ENCODE results near the gene GDF2. TPM values are rescaled to one million over a fixed set of nuclear protein-coding genes. Genes with fewer than 3 reads are reported as not detected.

The GDF2 gene
- polyA plus RNA-seq, 1 donor from 2014 or later: not detected

DNA sequence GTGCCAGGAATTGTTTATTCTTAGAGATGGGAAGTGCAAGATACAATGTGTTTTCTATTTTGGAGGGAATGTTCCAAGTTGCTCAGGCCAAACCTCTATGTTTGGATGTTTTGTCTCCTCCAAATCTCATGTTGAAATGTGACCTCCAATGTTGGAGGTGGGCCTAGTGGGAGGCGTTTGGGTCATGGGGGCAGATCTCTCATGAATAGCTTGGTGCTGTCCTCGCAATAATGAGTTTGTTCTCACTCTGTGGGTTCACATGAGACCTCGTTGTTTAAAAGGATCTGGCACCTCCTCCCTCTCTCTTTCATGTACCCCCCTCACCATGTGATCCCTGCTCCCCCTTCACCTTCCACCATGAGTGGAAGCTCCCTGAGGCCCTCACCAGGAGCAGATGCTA is 30.6 kb upstream of the GDF2 start:
- TF ChIP-seq EP300 (conservative IDR thresholded peaks at IDR 0.05; ENCODE audit: poor library complexity, severe bottlenecking): no peak
- TF ChIP-seq SMC3 (conservative IDR thresholded peaks at IDR 0.05; ENCODE audit: poor library complexity): no peak
- no peak for TF ChIP-seq MXI1 (conservative IDR thresholded peaks at IDR 0.05; ENCODE audit: poor library complexity, severe bottlenecking)
- no peak for TF ChIP-seq EZH2 (IDR thresholded peaks at IDR 0.05; ENCODE audit: borderline replicate concordance, insufficient read depth, low read length, poor library complexity, severe bottlenecking)
- no peaks in the 10 kb centered on the region for H3K36me3 ChIP-seq (ENCODE audit: insufficient read depth, low read length)
- H2AFZ ChIP-seq (ENCODE audit: low read depth, low read length): no peak overlapping the region
- no peaks in the 10 kb centered on the region for H4K20me1 ChIP-seq (ENCODE audit: insufficient read depth)
- no peaks in the 10 kb centered on the region for H3K27me3 ChIP-seq (ENCODE audit: insufficient read depth, low read depth, low read length)
- no peaks in the 10 kb centered on the region for H3F3A ChIP-seq (ENCODE audit: insufficient read depth, low read length, poor library complexity, severe bottlenecking)
- no peak overlapping the region for H3K27ac ChIP-seq (ENCODE audit: low read length)
- H3K4me3 ChIP-seq (ENCODE audit: low read length): no peak overlapping the region
- H3K9me2 ChIP-seq (ENCODE audit: insufficient read depth, low read length): no peaks in the 10 kb centered on the region
- H3K9ac ChIP-seq (ENCODE audit: low read length): no peak overlapping the region
- no peaks in the 10 kb centered on the region for H3K9me3 ChIP-seq (ENCODE audit: low read length)
- no peaks in the 10 kb centered on the region for H3K79me2 ChIP-seq (replicated peaks; ENCODE audit: insufficient read depth, low read length)
- H3K4me2 ChIP-seq (ENCODE audit: low read length): no peak overlapping the region

DNA sequence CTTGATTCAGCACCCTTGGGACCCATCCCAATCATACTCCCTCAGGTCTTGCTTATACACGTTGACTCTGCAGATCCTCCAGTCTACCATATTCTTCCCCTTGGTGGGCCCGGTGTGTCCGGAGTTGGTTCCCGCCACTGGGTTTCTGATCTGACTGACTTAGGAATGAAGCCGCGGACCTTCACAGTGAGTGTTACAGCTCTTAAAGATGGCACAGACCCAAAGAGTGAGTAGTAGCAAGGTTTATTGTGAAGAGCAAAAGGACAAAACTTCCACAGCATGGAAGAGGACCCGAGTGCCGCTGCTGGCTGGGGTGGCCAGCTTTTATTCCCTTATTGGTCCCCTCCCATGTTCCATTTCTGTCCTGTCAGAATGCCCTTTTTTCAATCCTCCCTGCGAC is 28.2 kb upstream of the GDF2 start:
- Histone ChIP-seq H2AFZ (ENCODE audit: low read depth, low read length) (no peak overlapping the region), H4K20me1 (ENCODE audit: insufficient read depth) (no peaks in the 10 kb centered on the region), H3K79me2 (replicated peaks; ENCODE audit: insufficient read depth, low read length) (no peaks in the 10 kb centered on the region), H3K27ac (ENCODE audit: low read length) (no peak overlapping the region), H3K27me3 (ENCODE audit: insufficient read depth, low read depth, low read length) (peaks cover under 1% of the 10 kb centered on the region), H3K36me3 (ENCODE audit: insufficient read depth, low read length) (no peaks in the 10 kb centered on the region), H3K4me3 (ENCODE audit: low read length) (no peak overlapping the region), H3F3A (ENCODE audit: insufficient read depth, low read length, poor library complexity, severe bottlenecking) (no peaks in the 10 kb centered on the region), H3K9me3 (ENCODE audit: low read length) (no peaks in the 10 kb centered on the region), H3K9me2 (ENCODE audit: insufficient read depth, low read length) (no peaks in the 10 kb centered on the region), H3K4me2 (ENCODE audit: low read length) (no peak overlapping the region), H3K9ac (ENCODE audit: low read length) (no peak overlapping the region)
- TF ChIP-seq EZH2 (IDR thresholded peaks at IDR 0.05; ENCODE audit: borderline replicate concordance, insufficient read depth, low read length, poor library complexity, severe bottlenecking) (no peak), MXI1 (conservative IDR thresholded peaks at IDR 0.05; ENCODE audit: poor library complexity, severe bottlenecking) (no peak), TAF1 (IDR thresholded peaks at IDR 0.05; ENCODE audit: low read depth) (no peak), RAD21 (conservative IDR thresholded peaks at IDR 0.05) (no peak), EP300 (conservative IDR thresholded peaks at IDR 0.05; ENCODE audit: poor library complexity, severe bottlenecking) (no peak), SMC3 (conservative IDR thresholded peaks at IDR 0.05; ENCODE audit: poor library complexity) (no peak), POLR2AphosphoS5 (IDR thresholded peaks at IDR 0.05) (no peak)
- TF ChIP-seq, protein P1, sequence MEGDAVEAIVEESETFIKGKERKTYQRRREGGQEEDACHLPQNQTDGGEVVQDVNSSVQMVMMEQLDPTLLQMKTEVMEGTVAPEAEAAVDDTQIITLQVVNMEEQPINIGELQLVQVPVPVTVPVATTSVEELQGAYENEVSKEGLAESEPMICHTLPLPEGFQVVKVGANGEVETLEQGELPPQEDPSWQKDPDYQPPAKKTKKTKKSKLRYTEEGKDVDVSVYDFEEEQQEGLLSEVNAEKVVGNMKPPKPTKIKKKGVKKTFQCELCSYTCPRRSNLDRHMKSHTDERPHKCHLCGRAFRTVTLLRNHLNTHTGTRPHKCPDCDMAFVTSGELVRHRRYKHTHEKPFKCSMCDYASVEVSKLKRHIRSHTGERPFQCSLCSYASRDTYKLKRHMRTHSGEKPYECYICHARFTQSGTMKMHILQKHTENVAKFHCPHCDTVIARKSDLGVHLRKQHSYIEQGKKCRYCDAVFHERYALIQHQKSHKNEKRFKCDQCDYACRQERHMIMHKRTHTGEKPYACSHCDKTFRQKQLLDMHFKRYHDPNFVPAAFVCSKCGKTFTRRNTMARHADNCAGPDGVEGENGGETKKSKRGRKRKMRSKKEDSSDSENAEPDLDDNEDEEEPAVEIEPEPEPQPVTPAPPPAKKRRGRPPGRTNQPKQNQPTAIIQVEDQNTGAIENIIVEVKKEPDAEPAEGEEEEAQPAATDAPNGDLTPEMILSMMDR (IDR thresholded peaks at IDR 0.05; ENCODE audit: poor library complexity, severe bottlenecking): no peak
- TF ChIP-seq, protein P2, sequence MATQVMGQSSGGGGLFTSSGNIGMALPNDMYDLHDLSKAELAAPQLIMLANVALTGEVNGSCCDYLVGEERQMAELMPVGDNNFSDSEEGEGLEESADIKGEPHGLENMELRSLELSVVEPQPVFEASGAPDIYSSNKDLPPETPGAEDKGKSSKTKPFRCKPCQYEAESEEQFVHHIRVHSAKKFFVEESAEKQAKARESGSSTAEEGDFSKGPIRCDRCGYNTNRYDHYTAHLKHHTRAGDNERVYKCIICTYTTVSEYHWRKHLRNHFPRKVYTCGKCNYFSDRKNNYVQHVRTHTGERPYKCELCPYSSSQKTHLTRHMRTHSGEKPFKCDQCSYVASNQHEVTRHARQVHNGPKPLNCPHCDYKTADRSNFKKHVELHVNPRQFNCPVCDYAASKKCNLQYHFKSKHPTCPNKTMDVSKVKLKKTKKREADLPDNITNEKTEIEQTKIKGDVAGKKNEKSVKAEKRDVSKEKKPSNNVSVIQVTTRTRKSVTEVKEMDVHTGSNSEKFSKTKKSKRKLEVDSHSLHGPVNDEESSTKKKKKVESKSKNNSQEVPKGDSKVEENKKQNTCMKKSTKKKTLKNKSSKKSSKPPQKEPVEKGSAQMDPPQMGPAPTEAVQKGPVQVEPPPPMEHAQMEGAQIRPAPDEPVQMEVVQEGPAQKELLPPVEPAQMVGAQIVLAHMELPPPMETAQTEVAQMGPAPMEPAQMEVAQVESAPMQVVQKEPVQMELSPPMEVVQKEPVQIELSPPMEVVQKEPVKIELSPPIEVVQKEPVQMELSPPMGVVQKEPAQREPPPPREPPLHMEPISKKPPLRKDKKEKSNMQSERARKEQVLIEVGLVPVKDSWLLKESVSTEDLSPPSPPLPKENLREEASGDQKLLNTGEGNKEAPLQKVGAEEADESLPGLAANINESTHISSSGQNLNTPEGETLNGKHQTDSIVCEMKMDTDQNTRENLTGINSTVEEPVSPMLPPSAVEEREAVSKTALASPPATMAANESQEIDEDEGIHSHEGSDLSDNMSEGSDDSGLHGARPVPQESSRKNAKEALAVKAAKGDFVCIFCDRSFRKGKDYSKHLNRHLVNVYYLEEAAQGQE (IDR thresholded peaks at IDR 0.05; ENCODE audit: borderline replicate concordance): no peak

All from neural cell (in vitro differentiated cells).